ENCODE data around the gene PNKD. TPM values are rescaled to one million over a fixed set of nuclear protein-coding genes. Genes with fewer than 3 reads are reported as not detected.
A peak's percentile ranks its signal among the peaks of the same experiment; 100 is the strongest.

The PNKD gene
- total and polyA plus RNA-seq, 12 donors, result 48.8 to 181 (median 87.4) TPM

DNA sequence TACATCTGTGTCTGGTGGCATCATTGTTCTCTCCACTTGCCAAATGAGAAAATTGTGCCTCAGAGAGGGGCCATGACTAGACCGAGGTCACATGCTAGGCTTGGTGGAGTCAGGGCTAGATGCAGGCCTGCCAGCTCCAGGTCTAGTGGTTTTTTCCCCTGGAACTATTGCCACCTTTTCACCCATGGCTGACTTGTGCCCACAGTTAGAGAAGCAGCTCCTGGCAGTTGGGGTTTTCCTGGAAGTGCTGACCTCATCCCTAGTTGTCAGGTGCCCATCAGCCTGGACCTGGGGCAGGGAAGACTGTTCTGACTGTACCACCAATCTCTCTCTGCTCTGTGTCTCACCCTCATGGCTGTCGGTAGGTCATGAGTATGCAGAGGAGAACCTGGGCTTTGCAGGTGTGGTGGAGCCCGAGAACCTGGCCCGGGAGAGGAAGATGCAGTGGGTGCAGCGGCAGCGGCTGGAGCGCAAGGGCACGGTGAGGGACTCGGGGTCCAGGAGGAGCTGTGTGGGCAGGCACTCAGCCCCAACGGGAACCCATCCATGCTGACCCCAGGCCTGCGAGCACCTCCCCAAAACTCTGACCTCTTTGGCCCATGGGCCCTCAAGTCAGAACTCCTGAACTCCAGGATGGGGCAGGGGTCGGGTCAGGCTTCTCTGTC is 73.9 kb downstream of the PNKD start:
- Histone ChIP-seq H3K4me1 (replicated peaks in 1 of 2) (no peaks in the 10 kb centered on the region), H3K27me3 (no peaks in the 10 kb centered on the region), H3K4me3 (no peak overlapping the region), H3K9me3 (replicated peaks in 1 of 3) (no peaks in the 10 kb centered on the region), H3K36me3 (replicated peaks in 1 of 2) (peaks cover 0 to 7% of the 10 kb centered on the region in 2 donors), H3K27ac (no peak overlapping the region)
- TF ChIP-seq, protein P1, sequence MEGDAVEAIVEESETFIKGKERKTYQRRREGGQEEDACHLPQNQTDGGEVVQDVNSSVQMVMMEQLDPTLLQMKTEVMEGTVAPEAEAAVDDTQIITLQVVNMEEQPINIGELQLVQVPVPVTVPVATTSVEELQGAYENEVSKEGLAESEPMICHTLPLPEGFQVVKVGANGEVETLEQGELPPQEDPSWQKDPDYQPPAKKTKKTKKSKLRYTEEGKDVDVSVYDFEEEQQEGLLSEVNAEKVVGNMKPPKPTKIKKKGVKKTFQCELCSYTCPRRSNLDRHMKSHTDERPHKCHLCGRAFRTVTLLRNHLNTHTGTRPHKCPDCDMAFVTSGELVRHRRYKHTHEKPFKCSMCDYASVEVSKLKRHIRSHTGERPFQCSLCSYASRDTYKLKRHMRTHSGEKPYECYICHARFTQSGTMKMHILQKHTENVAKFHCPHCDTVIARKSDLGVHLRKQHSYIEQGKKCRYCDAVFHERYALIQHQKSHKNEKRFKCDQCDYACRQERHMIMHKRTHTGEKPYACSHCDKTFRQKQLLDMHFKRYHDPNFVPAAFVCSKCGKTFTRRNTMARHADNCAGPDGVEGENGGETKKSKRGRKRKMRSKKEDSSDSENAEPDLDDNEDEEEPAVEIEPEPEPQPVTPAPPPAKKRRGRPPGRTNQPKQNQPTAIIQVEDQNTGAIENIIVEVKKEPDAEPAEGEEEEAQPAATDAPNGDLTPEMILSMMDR (IDR thresholded peaks at IDR 0.05), result no peak
- no peak for TF ChIP-seq POLR2A (IDR thresholded peaks at IDR 0.05)
- WGBS, 4 donors, result 95 to 98% (median 97%) methylated on average over 9 to 12 of the region's 12 CpGs
- no peak for DNase-seq
- intact Hi-C loops (cut with DNase I), result no loop called here

DNA sequence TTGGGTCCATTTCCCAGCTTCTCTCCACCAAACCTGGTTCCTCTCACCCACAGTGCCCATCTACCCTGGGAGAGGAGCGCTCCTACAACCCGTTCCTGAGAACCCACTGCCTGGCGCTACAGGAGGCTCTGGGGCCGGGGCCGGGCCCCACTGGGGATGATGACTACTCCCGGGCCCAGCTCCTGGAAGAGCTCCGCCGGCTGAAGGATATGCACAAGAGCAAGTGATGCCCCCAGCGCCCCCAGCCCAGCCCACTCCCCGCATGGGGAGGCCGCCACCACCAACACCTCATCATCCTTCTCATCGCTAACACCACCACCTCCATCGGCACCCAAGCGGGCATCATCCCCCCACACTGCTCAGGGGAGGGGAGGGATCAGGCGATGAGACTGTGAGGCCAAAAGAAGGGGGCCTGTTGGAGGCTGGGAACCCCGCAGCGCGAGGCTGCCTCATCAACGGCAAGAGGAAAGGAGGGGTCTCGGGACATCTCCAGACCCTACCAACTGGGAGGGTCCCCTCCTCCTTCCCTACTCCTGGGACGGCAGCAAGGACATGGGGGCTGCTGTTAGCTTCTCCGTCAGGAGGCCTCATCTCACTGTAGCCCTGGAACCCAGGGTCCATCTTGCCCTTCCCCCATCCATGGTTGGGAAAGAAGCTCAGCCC is 74.6 kb downstream of the PNKD start:
- no peak for TF ChIP-seq POLR2A (IDR thresholded peaks at IDR 0.05)
- TF ChIP-seq, protein P1 (IDR thresholded peaks at IDR 0.05), result no peak
- intact Hi-C loops (cut with DNase I), result no loop called here
- Histone ChIP-seq H3K36me3 (replicated peaks in 1 of 2) (peaks cover 0 to 7% of the 10 kb centered on the region in 2 donors), H3K27ac (no peak overlapping the region), H3K9me3 (replicated peaks in 1 of 3) (no peaks in the 10 kb centered on the region), H3K27me3 (no peaks in the 10 kb centered on the region), H3K4me1 (replicated peaks in 1 of 2) (no peaks in the 10 kb centered on the region), H3K4me3 (no peak overlapping the region)
- 92 to 97% (median 94%) methylated on average over 8 to 22 of the region's 22 CpGs for WGBS, 4 donors
- DNase-seq, result no peak

DNA sequence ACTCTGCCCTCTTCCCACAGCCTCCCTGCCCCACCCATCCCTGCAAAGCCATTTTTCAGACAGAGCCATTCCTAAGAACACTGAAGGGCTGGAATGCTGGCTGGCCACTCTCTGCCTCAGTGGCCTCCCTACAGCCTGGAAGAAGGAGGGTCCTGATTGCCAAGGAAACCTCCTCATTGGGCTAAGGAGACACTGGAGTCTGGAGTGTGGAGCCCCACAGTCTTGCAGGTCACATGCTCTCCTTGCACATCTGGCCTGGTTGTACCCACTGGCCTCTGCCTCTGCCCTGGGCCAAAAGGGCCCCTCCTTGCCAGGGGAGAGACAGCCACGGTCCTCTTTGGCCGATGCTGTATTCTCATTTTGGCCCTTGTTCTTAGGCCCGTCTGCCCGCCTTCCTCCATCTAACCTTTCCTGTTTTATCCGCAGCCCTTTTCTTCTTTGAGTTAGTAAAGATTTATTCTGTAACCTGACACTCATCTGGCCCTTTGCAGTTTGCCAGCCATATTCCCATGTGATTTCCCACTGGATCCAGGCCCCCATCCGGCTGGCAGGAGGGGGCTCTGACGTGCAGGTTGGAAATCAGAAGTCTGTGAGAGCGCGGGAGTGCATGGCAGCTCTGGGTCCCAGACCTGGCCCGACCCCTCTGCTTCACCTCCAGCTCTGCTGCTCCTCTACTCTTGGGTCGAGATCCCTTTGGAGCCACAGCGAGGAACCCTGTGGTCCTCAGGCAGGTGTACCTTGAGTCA is 75.3 kb downstream of the PNKD start:
- 81 to 90% (median 86%) methylated on average over 11 to 12 of the region's 12 CpGs for WGBS, 4 donors
- TF ChIP-seq, protein P1 (IDR thresholded peaks at IDR 0.05), result no peak
- TF ChIP-seq POLR2A (IDR thresholded peaks at IDR 0.05), result no peak
- Histone ChIP-seq H3K27me3 (no peaks in the 10 kb centered on the region), H3K27ac (no peak overlapping the region), H3K4me3 (no peak overlapping the region), H3K4me1 (replicated peaks in 1 of 2) (no peaks in the 10 kb centered on the region), H3K36me3 (replicated peaks in 1 of 2) (peaks cover 0 to 7% of the 10 kb centered on the region in 2 donors), H3K9me3 (replicated peaks in 1 of 3) (peaks cover 0 to 2% (median 0%) of the 10 kb centered on the region in 3 donors)
- DNase-seq, result no peak
- intact Hi-C loops (cut with DNase I), result no loop called here

DNA sequence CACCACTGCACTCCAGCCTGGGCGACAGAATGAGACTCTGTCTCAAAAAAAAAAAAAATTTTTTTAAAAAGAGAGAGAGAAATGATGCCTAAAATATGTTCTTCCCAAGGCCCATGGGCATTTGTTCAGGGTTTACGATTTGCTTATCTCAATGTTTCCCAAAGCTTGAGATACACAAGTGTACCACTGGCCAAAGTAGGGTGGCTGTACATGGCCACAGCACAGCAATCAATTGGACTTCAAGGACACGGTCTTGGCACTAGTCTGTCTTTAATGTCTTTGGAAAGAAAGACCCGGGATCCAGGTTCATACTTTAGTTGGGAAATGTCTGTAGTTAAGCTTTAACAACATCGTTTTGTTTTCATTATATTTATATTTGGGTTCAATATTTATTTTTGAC is 76.9 kb downstream of the PNKD start:
- H3K27ac ChIP-seq, result no peak overlapping the region
- H3K4me1 ChIP-seq (replicated peaks in 1 of 2), result no peaks in the 10 kb centered on the region
- peak in 1 of 7 donors; percentile 24 for DNase-seq
- peaks cover 0 to 7% of the 10 kb centered on the region in 2 donors for H3K36me3 ChIP-seq (replicated peaks in 1 of 2)
- H3K27me3 ChIP-seq, result no peaks in the 10 kb centered on the region
- TF ChIP-seq, protein P1 (IDR thresholded peaks at IDR 0.05), result no peak
- no peak overlapping the region for H3K4me3 ChIP-seq
- peaks cover 0 to 11% (median 0%) of the 10 kb centered on the region in 3 donors for H3K9me3 ChIP-seq (replicated peaks in 1 of 3)
- WGBS, 4 donors, result 58 to 68% (median 62%) methylated on average over 5 of the region's 5 CpGs
- intact Hi-C loops (cut with DNase I), result no loop called here

All from adrenal gland (tissue), 12 donors.